GM12864 (cell line): ENCODE results near the gene MAPKAPK2.

Experiments used
- DNase-seq: peaks from one replicate; pipeline ENCODE4 v3.0.0-alpha.2; 2011; ENCODE audit warnings: low read depth
- H3K4me3 ChIP-seq: 2 replicates; pipeline ENCODE4 v1.5.1; 2011; ENCODE audit warnings: mild to moderate bottlenecking, low read depth, low read length, control low read depth
- TF ChIP-seq, protein P1 (sequence below): IDR thresholded peaks from 2 replicates; pipeline ENCODE4 v1.5.1; 2011; ENCODE audit warnings: low read depth, mild to moderate bottlenecking, moderate library complexity, low read length, control low read depth, inconsistent platforms; ENCODE audit errors: missing control alignments

Gene MAPKAPK2

DNA sequence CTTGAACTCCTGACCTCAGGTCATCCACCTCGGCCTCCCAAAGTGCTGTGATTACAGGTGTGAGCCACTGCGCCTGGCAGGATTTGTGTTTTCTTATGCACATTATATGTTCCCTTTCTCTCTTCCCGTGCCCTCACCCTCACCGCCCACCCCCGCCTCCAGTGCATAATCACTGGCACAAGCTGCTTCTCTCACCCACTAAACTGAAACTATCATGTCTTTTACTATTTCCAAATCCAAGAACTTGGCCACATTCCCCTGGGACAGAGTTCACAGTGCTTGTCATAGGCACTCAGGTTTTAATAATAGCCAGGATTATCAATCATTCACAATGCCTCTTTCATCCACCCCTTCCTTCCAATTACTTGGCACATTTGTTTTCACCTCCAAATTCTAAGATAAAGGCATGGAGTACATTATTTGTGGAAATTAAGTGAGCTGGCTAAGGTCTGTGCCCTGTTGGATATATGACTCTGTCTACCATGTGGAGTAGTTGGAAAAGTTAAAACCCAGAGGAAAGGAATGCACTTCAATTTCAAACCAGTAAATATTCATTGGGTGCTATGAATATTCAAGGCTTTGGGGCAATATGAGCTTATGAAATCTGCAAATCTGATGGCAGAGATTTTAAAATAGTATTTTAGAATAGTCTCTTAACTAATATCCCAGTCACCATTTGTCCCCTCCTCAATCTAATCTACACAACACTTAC lies 17.6 kb upstream of the MAPKAPK2 start:
- DNase-seq, result no peak
- H3K4me3 ChIP-seq, result no peak overlapping the region
- TF ChIP-seq, protein P1, sequence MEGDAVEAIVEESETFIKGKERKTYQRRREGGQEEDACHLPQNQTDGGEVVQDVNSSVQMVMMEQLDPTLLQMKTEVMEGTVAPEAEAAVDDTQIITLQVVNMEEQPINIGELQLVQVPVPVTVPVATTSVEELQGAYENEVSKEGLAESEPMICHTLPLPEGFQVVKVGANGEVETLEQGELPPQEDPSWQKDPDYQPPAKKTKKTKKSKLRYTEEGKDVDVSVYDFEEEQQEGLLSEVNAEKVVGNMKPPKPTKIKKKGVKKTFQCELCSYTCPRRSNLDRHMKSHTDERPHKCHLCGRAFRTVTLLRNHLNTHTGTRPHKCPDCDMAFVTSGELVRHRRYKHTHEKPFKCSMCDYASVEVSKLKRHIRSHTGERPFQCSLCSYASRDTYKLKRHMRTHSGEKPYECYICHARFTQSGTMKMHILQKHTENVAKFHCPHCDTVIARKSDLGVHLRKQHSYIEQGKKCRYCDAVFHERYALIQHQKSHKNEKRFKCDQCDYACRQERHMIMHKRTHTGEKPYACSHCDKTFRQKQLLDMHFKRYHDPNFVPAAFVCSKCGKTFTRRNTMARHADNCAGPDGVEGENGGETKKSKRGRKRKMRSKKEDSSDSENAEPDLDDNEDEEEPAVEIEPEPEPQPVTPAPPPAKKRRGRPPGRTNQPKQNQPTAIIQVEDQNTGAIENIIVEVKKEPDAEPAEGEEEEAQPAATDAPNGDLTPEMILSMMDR, result no peak

GRCh38 chr1:206668351-206668750 lies 16.4 kb upstream of the MAPKAPK2 start:
- no peak overlapping the region for H3K4me3 ChIP-seq
- DNase-seq, result no peak
- TF ChIP-seq, protein P1, result no peak

- no peak for DNase-seq
- no peak overlapping the region for H3K4me3 ChIP-seq
- TF ChIP-seq, protein P1, result no peak
Observed at GRCh38 chr1:206668874-206669410, 15.8 kb upstream of the MAPKAPK2 start.

- TF ChIP-seq, protein P1, result no peak
- no peak for DNase-seq
Observed at GRCh38 chr1:206672011-206672688, 12.6 kb upstream of the MAPKAPK2 start.

DNA sequence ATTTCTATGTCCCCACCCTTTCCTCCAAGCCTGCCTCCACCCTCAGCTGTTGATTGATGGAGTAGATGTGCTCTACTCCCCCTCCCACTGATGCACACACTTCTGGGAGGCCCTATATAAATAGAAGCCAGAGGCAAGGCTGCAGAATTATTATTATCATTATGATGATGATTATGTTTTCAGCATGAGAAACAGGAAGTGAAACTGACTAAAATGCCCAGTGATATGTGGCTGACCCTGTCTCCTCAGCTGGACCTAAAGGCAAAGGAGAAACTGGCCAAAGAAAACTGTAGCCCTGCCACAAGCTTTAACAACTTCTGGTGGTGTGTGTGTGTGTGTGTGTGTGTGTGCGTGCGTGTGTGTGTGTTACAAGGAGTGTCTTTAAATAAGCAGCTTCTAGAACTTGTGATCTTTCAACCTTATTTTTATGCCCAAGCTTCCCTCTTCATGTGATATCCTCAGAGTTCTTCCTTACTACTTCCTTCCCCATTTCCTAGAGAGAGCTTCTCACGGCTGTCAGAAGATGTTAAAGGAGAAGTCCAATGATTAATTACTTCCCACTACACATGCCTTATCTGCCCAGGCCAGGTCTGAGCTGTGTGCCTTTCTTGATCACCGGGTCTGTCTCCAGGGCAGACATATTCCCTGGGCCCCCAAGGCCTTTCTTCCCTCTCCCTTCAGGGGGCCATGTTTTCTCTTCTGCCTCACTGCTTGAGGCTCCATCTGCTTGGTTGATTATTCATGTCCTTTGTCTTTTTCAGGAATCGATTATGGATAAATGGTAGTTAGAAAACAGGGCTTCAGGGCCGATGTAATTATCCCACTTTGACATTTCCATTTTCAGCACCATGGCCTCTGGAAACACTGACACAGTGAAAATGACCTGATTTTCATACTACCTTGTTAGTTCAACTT lies 11.6 kb upstream of the MAPKAPK2 start:
- TF ChIP-seq, protein P1, result no peak
- no peak overlapping the region for H3K4me3 ChIP-seq
- no peak for DNase-seq

More at GRCh38 chr1:206672011-206672688, 12.6 kb upstream of the MAPKAPK2 start:
- no peak overlapping the region for H3K4me3 ChIP-seq

- no peak for DNase-seq
- H3K4me3 ChIP-seq, result no peak overlapping the region
- TF ChIP-seq, protein P1, result no peak
Observed at GRCh38 chr1:206674236-206674635, 10.5 kb upstream of the MAPKAPK2 start.
